Effector memory CD4-positive, alpha-beta T cell (primary cell): ENCODE data around the gene TARBP1.

Source experiments
- DNase-seq, 3 donors: peaks; one replicate each; pipeline ENCODE4 v3.0.0-alpha.2; 2020
- H3K27ac ChIP-seq: 2 replicates; pipeline ENCODE4 v1.7.0; 2013; ENCODE audit warnings: mild to moderate bottlenecking, low read length, moderate library complexity; ENCODE audit not compliant: insufficient read depth, poor library complexity, severe bottlenecking
- H3K27me3 ChIP-seq: replicated peaks from 2 replicates; pipeline ENCODE4 v1.7.0; 2013; ENCODE audit warnings: mild to moderate bottlenecking, low read length; ENCODE audit not compliant: insufficient read depth, control insufficient read depth, poor library complexity, severe bottlenecking
- H3K36me3 ChIP-seq: 2 replicates; pipeline ENCODE4 v1.7.0; 2013; ENCODE audit warnings: mild to moderate bottlenecking, low read length, moderate library complexity; ENCODE audit not compliant: control insufficient read depth, insufficient read depth
- H3K4me1 ChIP-seq: 2 replicates; pipeline ENCODE4 v1.7.0; 2013; ENCODE audit warnings: low read length, mild to moderate bottlenecking; ENCODE audit not compliant: control insufficient read depth, insufficient read depth, poor library complexity, severe bottlenecking
- H3K4me3 ChIP-seq: 2 replicates; pipeline ENCODE4 v1.7.0; 2013; ENCODE audit warnings: low read length, low read depth, mild to moderate bottlenecking; ENCODE audit not compliant: insufficient read depth, poor library complexity, severe bottlenecking
- H3K9me3 ChIP-seq: 2 replicates; pipeline ENCODE4 v1.7.0; 2013; ENCODE audit warnings: mild to moderate bottlenecking, low read length, moderate library complexity; ENCODE audit not compliant: control insufficient read depth
- total RNA-seq, 3 donors: gene quantifications; one replicate each; lab custom pipeline; 2026; lab: John Stamatoyannopoulos, UW

Gene TARBP1
- total RNA-seq: 63.4 to 73.6 (median 65.9) reads per million in 3 donors

- peak within 1 kb of the TSS; percentile 74 for H3K4me3 ChIP-seq
- no peaks in the 10 kb centered on the region for H3K27me3 ChIP-seq
- H3K36me3 ChIP-seq: no peaks in the 10 kb centered on the region
- H3K27ac ChIP-seq: peak within 1 kb of the TSS; percentile 61
- no peaks in the 10 kb centered on the region for H3K9me3 ChIP-seq
- peak; percentile 36 to 51 (median 40) for DNase-seq
- no peaks in the 10 kb centered on the region for H3K4me1 ChIP-seq
Observed at GRCh38 chr1:234478481-234479309, at the start of gene TARBP1. Gene TARBP1, minus strand, starts transcription at chr1:234479179. Its CDS starts 76 bp downstream, at chr1:234479103.

GRCh38 chr1:234528074-234528865 is 49.3 kb upstream of the TARBP1 start:
- Histone ChIP-seq H3K36me3 (no peaks in the 10 kb centered on the region), H3K9me3 (no peaks in the 10 kb centered on the region), H3K4me1 (no peaks in the 10 kb centered on the region), H3K27ac (no peak overlapping the region), H3K27me3 (no peaks in the 10 kb centered on the region), H3K4me3 (no peak overlapping the region)
- no peak for DNase-seq

- no peaks in the 10 kb centered on the region for H3K9me3 ChIP-seq
- DNase-seq: no peak
- H3K4me3 ChIP-seq: no peak overlapping the region
- no peak overlapping the region for H3K27ac ChIP-seq
- no peaks in the 10 kb centered on the region for H3K36me3 ChIP-seq
- peaks cover 5% of the 10 kb centered on the region for H3K4me1 ChIP-seq
- no peaks in the 10 kb centered on the region for H3K27me3 ChIP-seq
Observed at GRCh38 chr1:234527346-234527745, 48.4 kb upstream of the TARBP1 start.

GRCh38 chr1:234526922-234527321 is 47.9 kb upstream of the TARBP1 start:
- DNase-seq: no peak
- Histone ChIP-seq H3K4me1 (peaks cover 5% of the 10 kb centered on the region), H3K36me3 (no peaks in the 10 kb centered on the region), H3K27me3 (no peaks in the 10 kb centered on the region), H3K4me3 (no peak overlapping the region), H3K9me3 (no peaks in the 10 kb centered on the region), H3K27ac (no peak overlapping the region)

- no peak overlapping the region for H3K27ac ChIP-seq
- peaks cover 5% of the 10 kb centered on the region for H3K4me1 ChIP-seq
Observed at GRCh38 chr1:234525099-234525799, 46.3 kb upstream of the TARBP1 start.

GRCh38 chr1:234521836-234522235 is 42.9 kb upstream of the TARBP1 start:
- H3K9me3 ChIP-seq: no peaks in the 10 kb centered on the region
- no peak overlapping the region for H3K27ac ChIP-seq
- no peaks in the 10 kb centered on the region for H3K36me3 ChIP-seq
- no peak for DNase-seq
- H3K4me1 ChIP-seq: peaks cover 5% of the 10 kb centered on the region
- no peak overlapping the region for H3K4me3 ChIP-seq
- H3K27me3 ChIP-seq: no peaks in the 10 kb centered on the region

More at GRCh38 chr1:234525099-234525799, 46.3 kb upstream of the TARBP1 start:
- DNase-seq: no peak
- H3K36me3 ChIP-seq: no peaks in the 10 kb centered on the region
- H3K27me3 ChIP-seq: no peaks in the 10 kb centered on the region
- H3K9me3 ChIP-seq: no peaks in the 10 kb centered on the region
- H3K4me3 ChIP-seq: no peak overlapping the region

- no peak overlapping the region for H3K4me3 ChIP-seq
- H3K36me3 ChIP-seq: no peaks in the 10 kb centered on the region
- H3K9me3 ChIP-seq: no peaks in the 10 kb centered on the region
- peaks cover 5% of the 10 kb centered on the region for H3K4me1 ChIP-seq
- no peaks in the 10 kb centered on the region for H3K27me3 ChIP-seq
- no peak overlapping the region for H3K27ac ChIP-seq
- DNase-seq: no peak
Observed at GRCh38 chr1:234520908-234521817, 42.2 kb upstream of the TARBP1 start.

- Histone ChIP-seq H3K27ac (no peak overlapping the region), H3K36me3 (no peaks in the 10 kb centered on the region), H3K27me3 (no peaks in the 10 kb centered on the region), H3K4me3 (no peak overlapping the region), H3K9me3 (no peaks in the 10 kb centered on the region), H3K4me1 (peaks cover 5% of the 10 kb centered on the region)
- DNase-seq: no peak
Observed at GRCh38 chr1:234519506-234519905, 40.5 kb upstream of the TARBP1 start.

- H3K27ac ChIP-seq: no peak overlapping the region
- H3K4me1 ChIP-seq: peaks cover 5% of the 10 kb centered on the region
- H3K9me3 ChIP-seq: no peaks in the 10 kb centered on the region
- no peak for DNase-seq
- no peaks in the 10 kb centered on the region for H3K27me3 ChIP-seq
- no peak overlapping the region for H3K4me3 ChIP-seq
- H3K36me3 ChIP-seq: no peaks in the 10 kb centered on the region
Observed at GRCh38 chr1:234518876-234519275, 39.9 kb upstream of the TARBP1 start.
